Measurements from ENCODE around the gene HARS2. TPM values are rescaled to one million over a fixed set of nuclear protein-coding genes. Genes with fewer than 3 reads are reported as not detected.
"Not testable (repeated sequence)": the region's sequence is repeated elsewhere in the genome, so short reads cannot be mapped to it uniquely, and the experiment has no call there.

HARS2 gene
- total RNA-seq, 1 experiment from 2014 or later: 20.5 TPM

DNA sequence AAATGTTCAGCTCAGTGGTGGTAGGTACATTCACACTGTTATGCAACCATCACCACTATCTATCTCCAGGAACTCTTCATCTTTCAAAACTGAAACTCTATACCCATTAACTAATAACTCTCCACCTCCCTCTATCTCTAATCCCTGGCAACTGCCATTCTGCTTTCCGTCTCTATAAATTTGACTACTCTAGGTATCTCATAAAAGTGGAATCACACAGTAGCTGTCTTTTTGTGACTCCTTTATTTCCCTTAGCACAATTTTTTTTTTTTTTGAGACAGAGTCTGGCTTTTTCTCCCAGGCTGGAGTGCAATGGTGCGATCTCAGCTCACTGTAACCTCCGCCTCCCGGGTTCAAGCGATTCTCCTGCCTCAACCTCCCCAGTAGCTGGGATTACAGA is 30.1 kb downstream of the HARS2 start:
- not testable (repeated sequence) for H4K20me1 ChIP-seq (ENCODE audit: control insufficient read depth, insufficient read depth, insufficient read length); H3K9ac ChIP-seq (ENCODE audit: extremely low read depth, insufficient read length, low read length); H3K4ac ChIP-seq (ENCODE audit: low read depth, low read length); H3K4me3 Mint-ChIP-seq; H3K9me3 ChIP-seq (ENCODE audit: control insufficient read depth, low read depth, low read length); H3K27ac ChIP-seq (ENCODE audit: insufficient read length, low read depth, low read length); H3K14ac ChIP-seq (ENCODE audit: insufficient read depth, low read length); H4K8ac ChIP-seq (replicated peaks; ENCODE audit: insufficient read length, low read depth, low read length); H3K27me3 Mint-ChIP-seq (ENCODE audit: low read depth); H3K56ac ChIP-seq (ENCODE audit: insufficient read length, low read depth, low read length); H3K23ac ChIP-seq (ENCODE audit: insufficient read length, low read depth, low read length); H3K9me3 Mint-ChIP-seq; DNase-seq; H2BK120ac ChIP-seq (ENCODE audit: low read depth, low read length, poor library complexity, severe bottlenecking); H3K27me3 ChIP-seq (ENCODE audit: insufficient read depth, low read length); H3K4me1 ChIP-seq (ENCODE audit: insufficient read depth, low read length); H2BK5ac ChIP-seq (ENCODE audit: insufficient read length, low read length); H3K79me2 ChIP-seq (ENCODE audit: insufficient read depth, low read length); H2BK15ac ChIP-seq (ENCODE audit: low read depth, low read length); H3K36me3 Mint-ChIP-seq (ENCODE audit: insufficient read depth in 1 of 3, low read depth in 3 of 3); H2BK20ac ChIP-seq (ENCODE audit: low read depth, low read length, poor library complexity, severe bottlenecking); H4K5ac ChIP-seq (ENCODE audit: insufficient read length, low read depth, low read length); H3T11ph ChIP-seq (ENCODE audit: low read length); H3K27ac Mint-ChIP-seq; H3K79me1 ChIP-seq (ENCODE audit: insufficient read depth, low read depth, low read length, poor library complexity, severe bottlenecking); H2AK5ac ChIP-seq (ENCODE audit: insufficient read length, low read length); H3K23me2 ChIP-seq (ENCODE audit: insufficient read length, low read depth, low read length, poor library complexity, severe bottlenecking); H2BK12ac ChIP-seq (ENCODE audit: insufficient read length, low read depth, low read length); H2AFZ ChIP-seq (ENCODE audit: low read length); H3K4me2 ChIP-seq (ENCODE audit: insufficient read depth, insufficient read length, low read length); H4K91ac ChIP-seq (ENCODE audit: insufficient read length, low read depth, low read length); H3K4me1 Mint-ChIP-seq; H3K18ac ChIP-seq (ENCODE audit: insufficient read length, low read depth, low read length)
- WGBS (ENCODE audit: extremely low coverage, insufficient read length, low lambda C conversion rate): no CpG with 5 or more reads among the region's 5 CpGs

Data from H9 (cell line).